NB4 (cell line): Measurements from ENCODE around the gene STOML1.

Experiments used
- CTCF ChIP-seq: IDR thresholded peaks from one replicate; pipeline ENCODE4 v1.5.1; 2012; ENCODE audit warnings: low read depth, low read length
- MAX ChIP-seq: IDR thresholded peaks from 2 replicates; pipeline ENCODE4 v1.6.1; 2011; ENCODE audit warnings: low read depth, low read length
- MYC ChIP-seq: IDR thresholded peaks from 2 replicates; pipeline ENCODE4 v1.6.1; 2011; ENCODE audit warnings: low read depth, low read length
- POLR2A ChIP-seq: IDR thresholded peaks from 2 replicates; pipeline ENCODE4 v1.6.1; 2011; ENCODE audit warnings: mild to moderate bottlenecking; ENCODE audit not compliant: insufficient read length; ENCODE audit errors: extremely low read depth

DNA sequence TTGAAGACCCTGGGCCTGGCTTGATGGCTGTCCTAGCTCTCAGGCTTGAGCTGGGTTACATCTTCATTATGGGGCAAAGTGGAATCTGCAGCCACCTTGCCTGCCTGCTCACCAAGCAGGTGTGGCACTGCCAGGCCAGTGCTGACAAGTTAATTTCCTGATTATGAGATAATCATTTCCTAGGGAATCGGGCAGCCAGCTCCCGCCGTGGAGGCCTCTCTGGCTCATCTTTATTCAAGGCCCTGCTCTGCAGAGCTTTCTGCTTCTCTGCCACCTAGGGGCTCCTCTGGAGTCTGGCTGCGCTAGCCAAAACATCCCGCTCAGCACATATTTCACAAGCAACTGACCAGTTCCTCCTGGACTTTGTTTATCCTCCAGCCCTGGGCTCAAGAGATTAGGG is 55.9 kb downstream of the STOML1 start:
- TF ChIP-seq CTCF (no peak), POLR2A (no peak), MAX (no peak), MYC (no peak)
